ENCODE results near the gene FOXO3. TPM values are rescaled to one million over a fixed set of nuclear protein-coding genes. Genes with fewer than 3 reads are reported as not detected.

FOXO3 gene
- total and polyA plus RNA-seq, 2 donors (not counting 1 experiment from before 2014, with no cell fraction given), result 49.5 to 63.9 TPM

DNA sequence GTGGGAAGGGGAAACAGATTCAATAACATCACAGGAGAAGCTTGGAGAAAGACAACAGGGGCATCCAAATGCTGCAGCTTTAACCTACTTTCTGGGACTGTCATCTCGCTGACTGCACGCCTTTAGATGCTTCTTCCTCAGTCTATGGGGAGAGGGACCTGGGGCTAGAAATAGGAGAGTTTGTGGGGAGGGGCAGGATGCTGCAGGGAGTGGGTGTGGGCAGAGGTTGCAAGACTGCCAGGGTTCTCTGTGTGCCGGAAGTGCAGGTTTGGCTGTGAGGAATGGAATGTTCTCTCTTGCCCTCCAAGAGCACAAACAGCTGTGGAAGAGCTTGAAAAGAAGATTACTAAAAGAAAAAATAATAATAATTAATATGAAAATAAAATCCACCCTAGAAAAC is 93.2 kb downstream of the FOXO3 start:
- Histone ChIP-seq H3K36me3 (ENCODE audit: control insufficient read depth, insufficient read depth, low read length) (no peaks in the 10 kb centered on the region), H3K4me1 (ENCODE audit: control insufficient read depth, extremely low read depth, insufficient read depth, low read length) (peaks cover 59% of the 10 kb centered on the region), H3K27ac (ENCODE audit: insufficient read depth, low read length) (peak overlapping the region; percentile 51), H3K9me3 (ENCODE audit: control insufficient read depth, insufficient read depth, low read depth, low read length) (no peaks in the 10 kb centered on the region), H3K27me3 (ENCODE audit: control insufficient read depth, insufficient read depth, low read length) (no peaks in the 10 kb centered on the region), H3K4me3 (replicated peaks in 1 of 4; ENCODE audit: control extremely low read depth in 1 of 4, insufficient read depth in 1 of 4, low read depth in 3 of 4, low read length in 4 of 4) (peak overlapping the region in 1 of 4 experiments; percentile 19), H3K4me2 (ENCODE audit: extremely low read depth, insufficient read depth, low read length) (peak overlapping the region; percentile 48), H2AFZ (ENCODE audit: low read length) (no peak overlapping the region), H3K9ac (ENCODE audit: insufficient read depth, low read length) (no peak overlapping the region), H4K20me1 (ENCODE audit: control insufficient read depth, extremely low read depth, insufficient read depth, low read length) (no peaks in the 10 kb centered on the region), H3K79me2 (ENCODE audit: control insufficient read depth, insufficient read depth, low read length) (peaks cover 72% of the 10 kb centered on the region)
- peak; percentile 60 to 64 for DNase-seq (ENCODE audit: low read depth in 2 of 2)
- TF ChIP-seq, protein P1, sequence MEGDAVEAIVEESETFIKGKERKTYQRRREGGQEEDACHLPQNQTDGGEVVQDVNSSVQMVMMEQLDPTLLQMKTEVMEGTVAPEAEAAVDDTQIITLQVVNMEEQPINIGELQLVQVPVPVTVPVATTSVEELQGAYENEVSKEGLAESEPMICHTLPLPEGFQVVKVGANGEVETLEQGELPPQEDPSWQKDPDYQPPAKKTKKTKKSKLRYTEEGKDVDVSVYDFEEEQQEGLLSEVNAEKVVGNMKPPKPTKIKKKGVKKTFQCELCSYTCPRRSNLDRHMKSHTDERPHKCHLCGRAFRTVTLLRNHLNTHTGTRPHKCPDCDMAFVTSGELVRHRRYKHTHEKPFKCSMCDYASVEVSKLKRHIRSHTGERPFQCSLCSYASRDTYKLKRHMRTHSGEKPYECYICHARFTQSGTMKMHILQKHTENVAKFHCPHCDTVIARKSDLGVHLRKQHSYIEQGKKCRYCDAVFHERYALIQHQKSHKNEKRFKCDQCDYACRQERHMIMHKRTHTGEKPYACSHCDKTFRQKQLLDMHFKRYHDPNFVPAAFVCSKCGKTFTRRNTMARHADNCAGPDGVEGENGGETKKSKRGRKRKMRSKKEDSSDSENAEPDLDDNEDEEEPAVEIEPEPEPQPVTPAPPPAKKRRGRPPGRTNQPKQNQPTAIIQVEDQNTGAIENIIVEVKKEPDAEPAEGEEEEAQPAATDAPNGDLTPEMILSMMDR (conservative IDR thresholded peaks at IDR 0.05 in 1 of 2, IDR thresholded peaks at IDR 0.05 in 1 of 2; ENCODE audit: low read depth in 1 of 2, low read length in 2 of 2), result no peak
- TF ChIP-seq EZH2 (IDR thresholded peaks at IDR 0.05; ENCODE audit: low read length, missing control alignments), result no peak

DNA sequence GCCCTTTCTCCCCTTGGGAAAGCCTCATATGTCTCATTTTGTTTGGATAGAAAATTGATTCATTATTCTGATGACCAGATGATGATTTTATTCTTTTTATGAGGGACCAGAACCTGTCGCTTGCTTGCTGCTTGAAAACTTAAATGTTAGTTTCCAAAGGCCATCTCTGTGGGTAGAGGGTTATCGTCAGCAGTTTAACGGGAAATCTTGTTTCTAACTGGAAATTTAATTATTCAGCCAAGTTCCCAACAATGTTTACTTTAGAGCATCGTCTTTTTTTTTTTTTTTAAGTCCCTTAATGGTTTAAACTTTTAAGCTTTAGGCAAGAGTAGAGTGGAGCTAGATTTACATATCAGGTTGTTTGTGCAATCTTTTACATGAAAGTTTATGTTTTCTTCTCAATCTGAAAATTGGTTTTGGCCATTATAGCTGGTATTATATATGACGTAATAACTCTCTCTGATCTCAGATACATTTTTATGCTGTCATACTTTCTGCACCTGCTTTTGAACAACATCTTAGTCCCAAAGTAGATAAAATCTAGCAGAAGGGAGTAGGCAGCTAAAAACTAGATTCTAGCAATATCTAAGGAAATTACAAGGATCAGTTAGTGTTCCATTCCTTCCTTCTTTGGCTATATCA is 93.9 kb downstream of the FOXO3 start:
- no peaks in the 10 kb centered on the region for H4K20me1 ChIP-seq (ENCODE audit: control insufficient read depth, extremely low read depth, insufficient read depth, low read length)

DNA sequence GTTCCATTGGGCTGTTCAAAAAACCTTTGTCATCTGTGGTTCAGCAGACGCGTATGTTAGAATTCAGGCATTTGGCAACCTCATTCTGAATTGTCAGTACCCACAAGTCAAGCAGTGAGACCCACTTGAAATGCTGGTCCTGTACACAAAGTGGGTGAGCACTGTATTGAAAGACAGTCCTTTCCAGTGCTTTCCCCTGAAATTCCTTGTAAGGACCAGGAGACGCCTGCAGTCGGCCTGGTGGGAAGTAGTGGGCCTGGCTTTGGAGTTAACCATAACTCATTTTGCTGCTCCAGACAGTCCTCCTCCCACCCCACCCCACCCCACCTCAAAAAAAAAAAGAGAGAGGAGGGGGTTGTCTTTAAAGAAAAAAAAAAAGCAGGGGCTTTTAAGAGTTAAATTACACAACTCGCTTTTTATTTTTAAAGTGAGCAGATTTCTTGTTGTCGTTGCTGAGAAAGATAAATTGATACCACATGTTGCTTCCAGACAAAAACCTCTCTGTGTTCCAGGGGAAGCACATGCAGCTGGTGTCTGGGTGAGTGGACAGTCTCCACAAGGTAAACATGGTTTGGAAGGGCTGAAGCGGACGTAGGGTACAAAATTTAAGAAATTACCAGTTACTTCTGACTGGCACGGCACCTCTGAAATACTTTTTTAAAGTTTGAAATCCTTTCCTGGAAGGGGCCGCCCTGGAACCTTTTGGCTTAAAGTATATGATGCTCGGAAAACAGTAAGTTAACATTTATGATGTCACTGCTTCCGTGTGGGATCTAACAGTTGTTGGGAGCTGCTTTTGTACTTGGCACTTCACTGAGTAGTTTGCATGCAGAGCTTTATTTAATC is 95.3 kb downstream of the FOXO3 start:
- no peaks in the 10 kb centered on the region for H3K36me3 ChIP-seq (ENCODE audit: control insufficient read depth, insufficient read depth, low read length)
- no peaks in the 10 kb centered on the region for H3K9me3 ChIP-seq (ENCODE audit: control insufficient read depth, insufficient read depth, low read depth, low read length)
- no peaks in the 10 kb centered on the region for H4K20me1 ChIP-seq (ENCODE audit: control insufficient read depth, extremely low read depth, insufficient read depth, low read length)
- DNase-seq (ENCODE audit: low read depth in 2 of 2), result peak; percentile 83 to 88
- H3K27me3 ChIP-seq (ENCODE audit: control insufficient read depth, insufficient read depth, low read length), result no peaks in the 10 kb centered on the region
- H3K9ac ChIP-seq (ENCODE audit: insufficient read depth, low read length), result no peak overlapping the region
- peak overlapping the region; percentile 59 for H3K27ac ChIP-seq (ENCODE audit: insufficient read depth, low read length)
- peaks cover 75% of the 10 kb centered on the region for H3K79me2 ChIP-seq (ENCODE audit: control insufficient read depth, insufficient read depth, low read length)
- no peak overlapping the region for H2AFZ ChIP-seq (ENCODE audit: low read length)
- peak overlapping the region in 2 of 4 experiments; percentile 30 to 42 for H3K4me3 ChIP-seq (replicated peaks in 1 of 4; ENCODE audit: control extremely low read depth in 1 of 4, insufficient read depth in 1 of 4, low read depth in 3 of 4, low read length in 4 of 4)
- H3K4me2 ChIP-seq (ENCODE audit: extremely low read depth, insufficient read depth, low read length), result peak overlapping the region; percentile 33
- no peak for TF ChIP-seq EZH2 (IDR thresholded peaks at IDR 0.05; ENCODE audit: low read length, missing control alignments)
- TF ChIP-seq, protein P1 (conservative IDR thresholded peaks at IDR 0.05 in 1 of 2, IDR thresholded peaks at IDR 0.05 in 1 of 2; ENCODE audit: low read depth in 1 of 2, low read length in 2 of 2), result no peak
- H3K4me1 ChIP-seq (ENCODE audit: control insufficient read depth, extremely low read depth, insufficient read depth, low read length), result peaks cover 45% of the 10 kb centered on the region

More for the DNA sequence above, 93.9 kb downstream of the FOXO3 start:
- Histone ChIP-seq H3K9ac (ENCODE audit: insufficient read depth, low read length) (no peak overlapping the region), H3K4me1 (ENCODE audit: control insufficient read depth, extremely low read depth, insufficient read depth, low read length) (peaks cover 57% of the 10 kb centered on the region), H3K27ac (ENCODE audit: insufficient read depth, low read length) (peak overlapping the region; percentile 56), H3K27me3 (ENCODE audit: control insufficient read depth, insufficient read depth, low read length) (no peaks in the 10 kb centered on the region), H3K36me3 (ENCODE audit: control insufficient read depth, insufficient read depth, low read length) (no peaks in the 10 kb centered on the region), H3K9me3 (ENCODE audit: control insufficient read depth, insufficient read depth, low read depth, low read length) (no peaks in the 10 kb centered on the region), H3K4me3 (replicated peaks in 1 of 4; ENCODE audit: control extremely low read depth in 1 of 4, insufficient read depth in 1 of 4, low read depth in 3 of 4, low read length in 4 of 4) (peak overlapping the region in 1 of 4 experiments; percentile 19), H2AFZ (ENCODE audit: low read length) (no peak overlapping the region), H3K4me2 (ENCODE audit: extremely low read depth, insufficient read depth, low read length) (peak overlapping the region; percentile 65), H3K79me2 (ENCODE audit: control insufficient read depth, insufficient read depth, low read length) (peaks cover 73% of the 10 kb centered on the region)
- TF ChIP-seq, protein P1 (conservative IDR thresholded peaks at IDR 0.05 in 1 of 2, IDR thresholded peaks at IDR 0.05 in 1 of 2; ENCODE audit: low read depth in 1 of 2, low read length in 2 of 2), result no peak
- TF ChIP-seq EZH2 (IDR thresholded peaks at IDR 0.05; ENCODE audit: low read length, missing control alignments), result no peak
- peak; percentile 45 to 70 for DNase-seq (ENCODE audit: low read depth in 2 of 2)
